GM12874 (cell line): ENCODE data around the gene PROX2.

Source experiments
- CTCF ChIP-seq: IDR thresholded peaks from 2 replicates; pipeline ENCODE4 v1.5.1; 2011; ENCODE audit warnings: low read depth, mild to moderate bottlenecking, control low read depth, low read length, moderate library complexity; ENCODE audit not compliant: insufficient read depth

PROX2 gene

GRCh38 chr14:74840603-74841030 lies 35.3 kb downstream of the PROX2 start:
- no peak for TF ChIP-seq CTCF

GRCh38 chr14:74838166-74838565 lies 37.8 kb downstream of the PROX2 start:
- no peak for TF ChIP-seq CTCF

- TF ChIP-seq CTCF, result no peak
Measured at GRCh38 chr14:74836251-74836960, 39.5 kb downstream of the PROX2 start.

GRCh38 chr14:74835645-74836250 lies 40.2 kb downstream of the PROX2 start:
- no peak for TF ChIP-seq CTCF

- TF ChIP-seq CTCF, result no peak
Measured at GRCh38 chr14:74834692-74835392, 41.1 kb downstream of the PROX2 start.

- no peak for TF ChIP-seq CTCF
Measured at GRCh38 chr14:74832849-74833248, 43.1 kb downstream of the PROX2 start.

GRCh38 chr14:74829251-74829650 lies 46.7 kb downstream of the PROX2 start:
- no peak for TF ChIP-seq CTCF
